Glutamatergic neuron (in vitro differentiated cells): ENCODE results near the gene CERS6. TPM values are rescaled to one million over a fixed set of nuclear protein-coding genes. Genes with fewer than 3 reads are reported as not detected.

Source experiments
- DNase-seq: peaks from one replicate; pipeline ENCODE4 v3.0.0; 2022
- H3K27ac Mint-ChIP-seq: one replicate; pipeline ENCODE4 v1.8.0; 2020; ENCODE audit warnings: mild to moderate bottlenecking, mixed read lengths, inconsistent platforms; ENCODE audit not compliant: unreplicated experiment
- H3K27me3 Mint-ChIP-seq: one replicate; pipeline ENCODE4 v1.8.0; 2020; ENCODE audit warnings: mild to moderate bottlenecking, moderate library complexity, mixed read lengths, inconsistent platforms; ENCODE audit not compliant: unreplicated experiment
- H3K36me3 Mint-ChIP-seq: one replicate; pipeline ENCODE4 v1.8.0; 2020; ENCODE audit warnings: mild to moderate bottlenecking, mixed read lengths, inconsistent platforms; ENCODE audit not compliant: unreplicated experiment
- H3K4me1 Mint-ChIP-seq: one replicate; pipeline ENCODE4 v1.8.0; 2020; ENCODE audit warnings: mild to moderate bottlenecking, low read depth, mixed read lengths, inconsistent platforms; ENCODE audit not compliant: unreplicated experiment
- H3K4me3 Mint-ChIP-seq: one replicate; pipeline ENCODE4 v1.8.0; 2020; ENCODE audit warnings: mild to moderate bottlenecking, mixed read lengths, inconsistent platforms; ENCODE audit not compliant: unreplicated experiment
- H3K9me3 Mint-ChIP-seq: one replicate; pipeline ENCODE4 v1.8.0; 2020; ENCODE audit warnings: mild to moderate bottlenecking, moderate library complexity, mixed read lengths, inconsistent platforms; ENCODE audit not compliant: unreplicated experiment
- CTCF ChIP-seq: fragments of 200-600 bp; sonication (generic); IDR thresholded peaks from one replicate; pipeline ENCODE4 v1.5.0; 2021; ENCODE audit not compliant: partially characterized antibody, unreplicated experiment
- microRNA-seq: library from miRNA; unstranded; fragments of <30 nt; microRNA quantifications from one replicate; pipeline ENCODE4, GENCODE V29; 2020; ENCODE audit not compliant: unreplicated experiment
- total RNA-seq: library from RNA; stranded (reverse); fragmentation: NEBNext Ultra II Directional; extraction: Animal tissue kit (Norgen Biotek cat#: 25700); gene quantifications from one replicate; pipeline ENCODE4 v1.2.1, GENCODE V29; 2021; ENCODE audit not compliant: unreplicated experiment

CERS6 gene
- total RNA-seq, 1 donor from 2014 or later, result 143 TPM

- DNase-seq, result no peak
- no peaks in the 10 kb centered on the region for H3K27me3 Mint-ChIP-seq
- H3K9me3 Mint-ChIP-seq, result no peaks in the 10 kb centered on the region
- H3K27ac Mint-ChIP-seq, result peak overlapping the region; percentile 78
- TF ChIP-seq CTCF, result no peak
- H3K4me3 Mint-ChIP-seq, result peak overlapping the region; percentile 35
- H3K36me3 Mint-ChIP-seq, result no peaks in the 10 kb centered on the region
- H3K4me1 Mint-ChIP-seq, result peaks cover 10% of the 10 kb centered on the region
Observed at GRCh38 chr2:168819050-168819715, 363.1 kb downstream of the CERS6 start.

GRCh38 chr2:168819829-168820489, 363.9 kb downstream of the CERS6 start:
- no peaks in the 10 kb centered on the region for H3K9me3 Mint-ChIP-seq
- H3K4me1 Mint-ChIP-seq, result peaks cover 10% of the 10 kb centered on the region
- DNase-seq, result no peak
- no peak for TF ChIP-seq CTCF
- no peaks in the 10 kb centered on the region for H3K27me3 Mint-ChIP-seq
- H3K4me3 Mint-ChIP-seq, result peak overlapping the region; percentile 40
- no peaks in the 10 kb centered on the region for H3K36me3 Mint-ChIP-seq
- peak overlapping the region; percentile 78 for H3K27ac Mint-ChIP-seq

DNA sequence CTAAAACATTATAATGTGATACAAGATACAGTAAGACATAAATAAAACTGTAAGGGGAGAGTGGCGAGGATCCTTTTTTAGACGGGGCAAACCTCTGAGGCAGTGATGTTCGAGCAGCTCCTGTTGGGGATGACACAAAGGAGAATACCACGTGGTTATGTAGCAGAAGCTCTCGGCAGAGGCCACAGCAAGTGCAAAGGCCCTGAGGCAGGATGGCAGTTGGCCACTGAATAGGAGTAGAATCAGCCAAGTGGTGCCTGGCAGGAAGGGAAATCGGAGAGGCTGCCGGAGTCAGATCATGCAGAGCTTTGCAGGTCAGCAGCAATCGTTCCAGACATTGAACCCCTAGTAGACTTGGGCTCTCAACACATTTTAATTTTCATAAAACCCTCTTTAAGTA, 365.5 kb downstream of the CERS6 start:
- Mint-ChIP-seq H3K36me3 (no peaks in the 10 kb centered on the region), H3K27ac (no peak overlapping the region), H3K4me3 (no peak overlapping the region), H3K27me3 (no peaks in the 10 kb centered on the region), H3K4me1 (peaks cover 10% of the 10 kb centered on the region), H3K9me3 (no peaks in the 10 kb centered on the region)
- DNase-seq, result no peak
- no peak for TF ChIP-seq CTCF

DNA sequence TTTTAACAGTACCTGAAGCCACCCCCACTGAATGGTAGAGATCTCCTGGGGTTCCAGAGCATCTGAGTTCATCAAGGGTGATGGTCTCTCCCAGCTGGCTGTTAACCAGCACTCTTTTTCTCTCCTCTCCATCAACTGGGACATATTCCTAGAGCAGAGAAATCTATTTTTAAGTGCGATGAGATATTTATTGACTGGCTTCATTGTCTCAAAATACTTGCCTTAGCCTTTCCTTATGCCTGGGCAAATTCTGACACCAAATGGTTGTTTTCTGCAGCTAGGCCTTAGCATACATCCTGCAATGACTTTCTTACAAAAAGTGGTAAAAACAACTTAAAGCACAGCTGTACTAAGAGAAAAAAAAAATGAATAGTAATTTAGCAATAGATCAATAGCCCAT, 365.9 kb downstream of the CERS6 start:
- H3K27me3 Mint-ChIP-seq, result no peaks in the 10 kb centered on the region
- DNase-seq, result no peak

More for the DNA sequence above, 365.9 kb downstream of the CERS6 start:
- H3K36me3 Mint-ChIP-seq, result no peaks in the 10 kb centered on the region
- H3K4me3 Mint-ChIP-seq, result no peak overlapping the region
- H3K9me3 Mint-ChIP-seq, result no peaks in the 10 kb centered on the region
- TF ChIP-seq CTCF, result no peak
- no peak overlapping the region for H3K27ac Mint-ChIP-seq
- H3K4me1 Mint-ChIP-seq, result peaks cover 10% of the 10 kb centered on the region

Small RNA genes within 50 kb of the gene (microRNA-seq; reads per million reads assigned to microRNA genes)
- gene MIR4774, result 0.55 reads per million

Other genes with a start within 250 kb of the CERS6 start
- 35.9 TPM for gene STK39, start 208.7 kb upstream of the CERS6 start, total RNA-seq